NCI-H2196 (cell line): ENCODE measurements around the gene OMD.
"Not testable (repeated sequence)": the region's sequence is repeated elsewhere in the genome, so short reads cannot be mapped to it uniquely, and the experiment has no call there.

Experiments
- DNase-seq: peaks from one replicate; lab custom pipeline; 2025; ENCODE audit not compliant: unreplicated experiment; lab: John Stamatoyannopoulos, UW

The OMD gene

DNA sequence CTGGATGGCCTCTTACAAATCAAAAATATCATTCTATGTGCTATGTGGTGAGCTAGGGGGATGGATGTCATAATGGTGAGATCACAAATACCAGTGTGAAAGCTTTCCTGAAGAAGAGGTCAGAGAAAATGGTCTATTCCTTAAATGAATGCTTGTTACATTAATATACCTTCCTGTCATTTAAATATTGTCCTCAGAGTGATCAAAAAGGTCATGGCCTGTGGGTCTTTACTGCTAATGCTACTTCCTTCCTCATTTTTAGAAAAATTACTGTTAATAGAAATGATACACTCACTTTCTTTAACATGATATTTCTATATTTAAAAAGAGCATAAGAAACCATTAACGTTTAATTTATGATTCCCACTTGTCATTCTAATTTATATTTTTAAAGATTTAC is 9.7 kb downstream of the OMD start:
- no peak for DNase-seq

- not testable (repeated sequence) for DNase-seq
Measured at GRCh38 chr9:92411157-92411556, 13.1 kb downstream of the OMD start.

DNA sequence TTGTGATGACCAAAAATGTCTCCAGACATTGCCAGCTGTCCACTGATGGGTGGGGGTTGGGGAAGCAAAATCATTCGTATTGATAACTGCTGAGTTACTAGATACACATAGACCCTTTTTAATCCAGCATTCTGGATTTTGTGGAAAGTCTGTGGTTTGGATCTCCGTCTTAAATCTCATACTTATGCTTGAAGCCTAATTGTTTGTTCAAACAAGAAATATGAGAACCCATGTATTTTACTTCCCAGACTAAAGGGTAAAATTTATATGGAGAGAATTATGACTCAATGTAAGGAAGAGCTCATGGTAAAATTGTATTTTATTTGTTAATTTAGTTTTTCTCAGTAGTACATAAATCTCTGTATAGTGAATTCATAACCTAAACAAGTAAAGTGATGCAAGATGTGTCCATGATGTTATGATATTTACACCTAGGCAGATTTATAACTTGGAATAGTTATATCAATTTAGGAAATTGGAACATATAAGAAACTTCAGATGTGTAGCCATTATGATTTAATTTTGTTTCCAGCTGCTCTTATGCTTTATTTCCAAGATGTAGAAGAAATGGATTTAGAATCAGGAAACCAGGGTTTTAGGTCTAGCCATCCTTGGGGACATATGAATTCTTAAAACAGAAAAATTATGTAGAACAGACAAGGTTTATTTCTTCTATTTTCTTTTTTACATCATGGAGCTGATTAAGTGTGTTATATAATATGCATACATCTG is 15.4 kb downstream of the OMD start:
- no peak for DNase-seq

GRCh38 chr9:92407818-92408217 is 16.5 kb downstream of the OMD start:
- no peak for DNase-seq

DNA sequence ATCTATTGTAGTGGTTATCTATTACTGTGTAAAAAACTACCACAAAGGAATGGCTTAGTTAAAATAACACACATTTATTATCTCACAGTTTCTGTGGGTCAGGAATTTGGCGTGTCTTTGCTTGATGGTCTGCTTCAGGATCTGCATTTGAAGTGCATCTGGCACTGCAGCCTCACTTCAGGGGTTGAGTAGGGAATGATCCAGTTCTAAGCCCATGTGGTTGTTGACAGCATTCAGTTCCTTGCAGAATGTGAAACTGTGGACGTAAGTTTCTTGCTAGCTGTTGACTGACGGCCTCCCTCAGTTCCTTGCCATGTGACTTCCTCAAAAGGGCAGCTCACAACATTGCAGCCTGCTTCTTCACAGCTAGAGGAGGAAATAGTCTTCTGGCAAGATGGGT is 17.8 kb downstream of the OMD start:
- DNase-seq = no peak

DNA sequence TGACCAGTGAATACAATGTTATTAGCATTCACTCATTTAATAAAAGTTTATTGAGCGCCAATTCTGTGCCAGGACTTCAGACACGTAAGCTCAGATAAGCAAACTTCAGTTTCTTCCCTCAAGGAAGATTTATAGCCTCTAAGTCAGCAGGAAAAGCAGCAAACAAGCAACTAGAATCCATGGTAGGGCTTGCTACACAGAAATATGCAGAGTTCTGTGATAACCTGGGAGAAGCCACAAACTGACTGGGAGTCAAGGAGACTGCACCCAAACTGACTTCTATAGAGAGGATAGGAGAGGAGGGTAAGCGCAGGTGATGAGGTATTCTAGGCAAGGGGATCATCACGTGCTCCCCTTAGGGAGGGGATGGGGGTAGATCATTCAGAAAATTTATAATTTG is 18.5 kb downstream of the OMD start:
- no peak for DNase-seq

GRCh38 chr9:92404042-92404836 is 20.0 kb downstream of the OMD start, which contains the start of gene OGN:
Gene OGN, minus strand, starts transcription at chr9:92404578. Its CDS starts 1,171 bp downstream, at chr9:92403407.
- DNase-seq = no peak

GRCh38 chr9:92402826-92403745 is 21.2 kb downstream of the OMD start:
- no peak for DNase-seq

DNA sequence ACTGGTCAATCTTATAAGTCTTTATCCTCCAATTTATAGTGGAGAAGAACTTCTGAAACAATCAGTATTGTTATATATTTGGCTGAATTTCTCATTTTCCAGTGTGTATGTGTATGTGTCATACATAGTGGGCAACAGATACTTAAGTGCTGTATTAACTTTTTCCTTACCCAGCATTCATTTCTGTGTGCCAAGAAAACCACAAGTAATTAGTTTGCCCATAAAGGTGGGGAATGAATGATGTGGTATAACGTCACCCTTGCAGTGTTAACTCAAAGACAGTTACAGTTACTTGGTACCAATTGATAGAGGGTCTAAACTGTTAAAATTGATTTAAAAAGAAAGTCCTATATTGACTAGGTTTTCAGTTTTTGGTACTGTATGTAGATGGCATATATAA is 21.9 kb downstream of the OMD start:
- no peak for DNase-seq

DNA sequence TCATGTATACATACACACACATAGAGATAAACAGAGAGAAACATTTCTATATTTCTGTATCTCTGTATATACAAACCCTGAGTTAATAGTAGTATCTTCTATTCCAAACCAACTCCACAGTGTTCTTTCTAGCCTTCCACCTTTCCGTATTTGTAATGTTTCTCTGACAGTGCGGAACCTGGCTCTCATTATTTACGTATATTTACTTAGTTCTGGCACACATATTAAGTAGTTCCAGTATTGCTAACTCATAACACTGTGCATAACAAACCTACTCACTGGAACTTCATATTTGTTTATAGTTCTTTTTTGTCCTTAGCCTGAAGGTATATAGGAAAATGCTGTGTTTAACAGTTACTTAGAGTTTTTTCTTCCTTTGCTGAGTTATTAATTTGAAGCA is 26.4 kb downstream of the OMD start:
- DNase-seq = no peak

DNA sequence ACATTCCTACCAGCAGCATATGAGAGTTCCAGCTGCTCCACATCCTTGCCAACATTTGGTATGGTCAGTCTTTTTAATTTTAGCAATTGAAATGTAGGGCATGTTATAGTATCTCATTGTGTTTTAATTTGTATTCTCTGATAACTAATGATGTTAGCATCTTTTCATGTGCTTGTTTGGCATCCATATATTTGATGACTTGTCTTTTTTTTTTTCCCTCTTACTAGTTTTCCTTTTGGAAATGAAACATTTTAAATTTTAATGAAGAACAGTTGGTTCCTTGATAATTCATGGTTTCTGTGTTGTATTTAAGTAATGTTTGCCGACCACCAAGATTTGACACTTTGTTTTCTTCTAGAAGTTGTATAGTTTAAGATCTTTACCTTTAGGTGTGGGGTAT is 28.7 kb downstream of the OMD start:
- DNase-seq = no peak

DNA sequence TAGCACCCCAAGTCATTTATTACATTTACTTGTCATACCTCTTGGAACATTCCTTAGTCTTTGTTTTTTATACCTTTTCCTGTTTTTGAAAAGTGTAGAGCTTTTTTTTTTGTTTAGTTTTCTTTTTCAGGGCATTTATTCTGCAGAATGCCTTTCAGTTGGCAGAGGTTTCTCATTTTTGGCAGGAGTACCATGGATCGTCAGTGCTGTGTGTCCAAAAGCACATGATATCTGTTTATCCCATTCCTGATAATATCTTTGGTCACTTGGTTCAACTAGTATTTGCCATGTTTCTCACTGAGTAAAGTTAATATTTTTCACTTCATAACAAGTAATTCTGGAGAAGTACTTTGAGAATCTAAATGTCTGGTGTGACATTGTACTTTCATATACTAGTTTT is 30.6 kb downstream of the OMD start:
- DNase-seq = no peak

- no peak for DNase-seq
Measured at GRCh38 chr9:92392690-92393089, 31.6 kb downstream of the OMD start.

- DNase-seq = no peak
Measured at GRCh38 chr9:92385953-92386352, 38.3 kb downstream of the OMD start.

DNA sequence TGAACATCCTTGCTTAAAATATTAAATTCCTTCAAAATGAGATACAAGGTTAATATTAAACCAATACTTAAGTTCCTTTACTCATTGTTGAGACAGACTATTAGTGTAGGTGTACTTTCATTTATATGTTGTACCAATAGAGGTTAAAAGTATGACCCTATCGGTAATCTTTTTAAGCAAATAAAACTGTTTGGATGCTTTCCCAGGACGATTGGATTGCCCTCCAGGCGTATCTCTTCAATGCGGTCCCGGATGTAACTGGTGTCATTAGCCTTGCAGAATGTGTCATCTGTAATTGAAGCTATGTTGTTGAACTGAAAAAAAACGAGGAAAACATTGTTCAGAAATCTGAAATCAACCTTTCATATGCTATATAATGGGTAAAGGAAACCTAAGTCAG is 38.8 kb downstream of the OMD start:
- no peak for DNase-seq

DNA sequence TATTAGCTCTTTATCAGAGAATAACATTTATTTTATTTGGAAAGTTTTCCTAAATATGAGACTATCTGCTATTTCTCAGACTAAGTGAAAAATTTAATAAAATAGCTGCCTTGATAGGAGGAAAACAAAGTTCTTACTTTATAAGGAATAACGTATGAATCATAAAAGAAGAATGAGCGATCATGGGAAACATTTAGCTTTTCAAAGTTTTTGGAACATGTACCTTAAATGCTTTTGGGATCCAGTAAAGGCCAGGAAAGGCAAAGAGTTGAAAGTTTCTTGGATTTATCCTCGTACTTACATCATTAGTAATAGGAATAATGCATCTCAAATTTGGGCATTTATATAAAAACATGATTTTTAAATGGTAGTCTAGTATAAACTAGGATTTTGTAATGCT is 39.3 kb downstream of the OMD start:
- no peak for DNase-seq

DNA sequence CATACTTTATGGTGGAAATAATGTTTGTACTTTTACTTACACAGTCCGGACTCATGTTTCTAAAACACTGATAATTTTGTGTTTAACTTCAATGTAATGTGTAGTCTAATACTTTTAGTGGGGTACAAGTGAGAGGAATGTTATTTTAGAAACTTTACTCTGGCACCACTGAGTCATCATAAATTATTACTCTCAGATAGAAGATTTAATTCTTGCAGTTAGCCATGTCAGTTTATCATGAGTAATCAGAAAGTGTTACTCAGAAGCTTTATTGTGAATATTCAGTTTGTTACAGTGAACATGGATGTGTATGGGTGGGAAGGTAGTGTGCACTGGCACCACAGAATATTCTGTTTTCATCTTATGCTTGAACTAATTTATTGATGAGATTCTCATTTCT is 39.9 kb downstream of the OMD start:
- DNase-seq = no peak

DNA sequence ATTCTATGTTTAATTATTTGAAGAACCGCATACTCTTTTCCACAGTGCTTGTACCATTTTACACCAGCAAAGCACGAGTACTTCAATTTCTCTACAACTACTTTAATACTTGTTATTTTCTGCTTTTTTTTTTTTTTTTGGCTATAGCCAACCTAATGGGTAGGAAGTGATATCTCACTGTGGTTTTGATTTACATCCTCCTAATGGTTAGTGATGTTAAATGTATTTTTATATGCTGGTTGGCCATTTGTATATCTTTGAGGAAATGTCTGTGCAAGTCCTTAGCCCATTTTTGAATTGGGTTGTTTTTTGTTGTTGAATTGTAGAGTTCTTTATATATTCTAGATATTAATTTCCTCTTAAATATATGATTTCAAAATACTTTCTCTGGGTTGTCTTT is 42.5 kb downstream of the OMD start:
- DNase-seq = no peak

GRCh38 chr9:92380603-92381002 is 43.7 kb downstream of the OMD start:
- DNase-seq = no peak

GRCh38 chr9:92378865-92379560 is 45.3 kb downstream of the OMD start:
- DNase-seq = no peak

- DNase-seq = no peak
Measured at GRCh38 chr9:92377876-92378275, 46.4 kb downstream of the OMD start.
